ENCODE data around the gene WRAP73.

- no peak for TF ChIP-seq MAX (IDR thresholded peaks at IDR 0.05)
- no peak for TF ChIP-seq USF2 (IDR thresholded peaks at IDR 0.05)
- TF ChIP-seq POLR2A (IDR thresholded peaks at IDR 0.05; ENCODE audit: low read length) = no peak
- TF ChIP-seq CTCF (IDR thresholded peaks at IDR 0.05) = no peak
- TF ChIP-seq EP300 (IDR thresholded peaks at IDR 0.05) = no peak
Measured at GRCh38 chr1:3629561-3630160, 20.2 kb downstream of the WRAP73 start.
